Central memory CD4-positive, alpha-beta T cell (primary cell): ENCODE data around the gene XIRP1.

Experiments
- DNase-seq: peaks from one replicate; pipeline ENCODE4 v3.0.0; 2022

The XIRP1 gene

DNA sequence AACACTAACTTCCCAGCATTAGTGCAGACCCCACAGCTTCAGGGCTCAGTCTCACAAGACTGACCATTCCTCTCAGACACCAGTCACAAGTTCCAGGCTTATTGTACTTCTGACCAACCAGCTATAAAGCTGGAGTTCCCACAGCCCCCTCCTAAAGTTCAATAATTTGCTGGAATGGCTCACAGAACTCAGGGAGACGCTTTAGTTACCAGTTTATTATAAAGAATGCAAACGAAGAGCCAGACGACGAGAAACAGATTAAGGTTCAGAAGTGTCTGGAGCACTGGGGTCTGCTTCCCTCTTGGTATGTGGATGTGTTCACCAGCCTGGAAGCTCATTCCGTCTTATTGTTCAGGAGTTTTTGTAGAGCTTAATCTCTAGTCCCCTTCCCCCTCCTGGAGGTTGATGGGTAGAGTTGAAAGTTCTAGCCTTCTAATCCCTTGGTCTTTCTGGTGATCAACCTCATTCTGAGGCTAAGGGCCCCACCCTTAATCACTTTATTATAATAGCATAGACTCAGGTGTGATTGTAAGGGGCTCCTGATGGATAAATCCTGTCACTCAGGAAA, 34.2 kb downstream of the XIRP1 start:
- DNase-seq: no peak

DNA sequence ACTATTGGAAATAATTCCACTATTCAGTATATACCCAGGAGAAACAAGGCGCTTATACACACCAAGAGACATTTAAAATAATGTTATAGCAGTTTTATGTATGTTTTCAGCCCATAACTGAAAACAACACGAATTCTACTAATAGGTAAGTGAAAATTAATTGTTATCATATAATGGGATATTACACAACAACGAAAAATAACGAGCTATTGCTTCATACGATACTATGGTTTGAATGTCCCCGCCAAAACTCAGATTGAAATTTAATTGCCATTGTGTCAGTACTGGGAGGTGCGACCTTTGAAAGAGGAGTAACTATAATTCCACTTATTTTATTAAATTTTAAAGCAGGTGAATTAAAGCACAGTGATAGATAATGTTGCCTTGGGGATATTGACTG, 35.0 kb downstream of the XIRP1 start:
- no peak for DNase-seq

DNA sequence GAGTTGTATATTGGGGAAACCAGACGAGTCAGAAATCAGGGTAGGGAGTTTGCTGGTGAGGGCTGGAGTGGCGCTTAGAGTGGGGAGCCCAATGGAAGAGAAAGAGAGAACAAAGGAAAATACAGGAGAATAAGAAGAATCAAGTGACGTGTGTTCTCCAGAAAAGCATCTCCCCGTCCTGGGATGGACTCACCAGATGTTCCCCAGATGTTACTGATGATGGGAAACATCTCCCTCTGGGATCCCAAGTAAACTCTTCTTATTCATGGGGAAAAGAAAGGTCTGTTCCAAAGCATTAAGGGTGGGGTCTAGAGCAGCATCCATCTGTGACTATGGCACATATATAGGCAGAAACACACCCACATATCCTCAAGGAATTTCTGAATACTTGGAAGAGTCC, 36.0 kb downstream of the XIRP1 start:
- DNase-seq: no peak

DNA sequence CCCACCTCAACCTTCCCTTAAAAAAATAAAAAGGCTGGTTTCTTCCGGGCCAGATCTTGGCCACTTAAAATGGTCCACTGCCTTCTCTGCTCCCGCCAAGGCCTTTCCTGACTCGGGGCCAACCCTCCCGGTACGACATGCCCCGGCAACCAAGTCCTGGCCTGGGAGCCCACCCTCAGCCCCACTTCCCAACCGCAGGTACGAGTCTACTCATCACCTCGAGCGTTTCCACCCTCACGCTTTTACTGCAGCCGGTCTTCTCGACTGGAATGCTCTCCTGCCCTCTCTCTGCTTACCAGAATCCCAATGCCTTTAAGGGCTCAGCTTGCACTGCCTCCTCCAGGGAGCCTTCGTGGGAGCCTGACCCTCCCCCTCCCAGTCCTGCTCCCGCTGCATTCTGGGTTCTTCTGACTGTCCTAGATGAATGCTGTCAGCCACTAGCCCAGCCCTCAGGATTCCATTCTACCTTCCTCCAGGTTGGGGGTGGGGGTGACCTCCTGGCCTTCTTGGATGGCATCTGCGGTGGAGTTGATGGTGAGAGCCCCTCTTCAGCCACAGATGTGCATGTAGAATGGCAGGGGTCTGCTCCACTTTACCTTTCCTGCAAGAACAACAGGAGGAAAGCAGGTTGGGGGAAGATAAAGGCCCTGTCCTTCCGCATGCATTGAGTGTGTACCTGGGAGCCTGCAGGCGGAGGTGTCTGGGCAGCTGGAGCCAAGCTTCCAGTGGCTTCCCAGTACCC, 37.9 kb downstream of the XIRP1 start:
- DNase-seq: no peak

DNA sequence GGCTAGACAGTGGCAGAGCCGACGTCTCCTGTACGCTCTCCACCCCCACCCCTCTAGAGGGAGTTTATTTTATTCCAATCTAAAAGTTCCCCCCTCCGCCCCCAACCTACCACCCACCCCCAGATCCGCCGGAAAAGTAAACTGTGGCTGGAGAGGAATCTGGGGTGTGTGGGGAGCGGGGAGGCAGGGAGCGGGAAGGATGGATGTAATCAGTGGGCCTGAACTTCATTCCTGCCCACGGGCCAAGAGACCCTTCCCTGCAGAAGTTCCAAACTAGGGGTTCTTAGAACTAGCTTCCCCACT, 38.5 kb downstream of the XIRP1 start:
- DNase-seq: no peak

DNA sequence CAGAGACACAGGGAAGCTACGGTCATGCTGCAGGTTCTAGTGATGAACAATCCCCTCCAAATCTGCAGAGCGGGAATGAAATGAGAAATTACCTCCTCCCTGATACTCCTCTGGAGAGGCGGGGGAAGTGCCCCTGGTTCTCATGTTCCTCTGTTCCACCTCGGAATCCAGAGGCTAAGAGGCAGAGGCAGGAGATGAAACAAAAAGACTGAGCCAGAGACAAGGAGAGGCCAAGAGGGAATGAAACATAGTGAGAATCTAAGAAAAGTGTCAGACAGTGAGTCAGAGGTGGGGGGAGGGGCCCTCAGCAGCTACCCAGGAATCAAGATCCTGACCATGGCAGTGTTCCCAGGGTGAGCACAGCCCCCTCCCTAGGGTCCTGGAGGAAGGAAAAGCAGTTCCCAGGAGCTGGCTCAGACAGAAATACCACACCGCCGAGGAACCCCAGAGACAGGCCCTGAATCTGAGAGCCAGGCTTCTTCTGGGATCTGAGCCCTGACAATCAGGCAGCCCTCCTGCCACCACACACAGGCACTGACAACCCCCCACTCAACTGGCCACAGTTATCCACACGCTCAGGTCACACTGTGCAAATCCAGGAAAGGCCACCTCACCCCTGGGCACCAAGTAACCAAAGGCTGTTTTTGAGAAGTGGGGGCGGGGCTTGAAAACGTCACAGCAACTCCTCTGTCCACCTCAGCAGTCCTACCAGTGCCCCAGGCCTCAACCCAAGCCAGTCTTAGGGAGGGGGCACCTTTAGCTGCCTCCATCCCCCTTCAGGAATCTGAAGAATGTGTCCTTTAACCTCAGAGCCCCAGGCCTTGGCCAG, 41.4 kb downstream of the XIRP1 start:
- DNase-seq: peak; percentile 41

DNA sequence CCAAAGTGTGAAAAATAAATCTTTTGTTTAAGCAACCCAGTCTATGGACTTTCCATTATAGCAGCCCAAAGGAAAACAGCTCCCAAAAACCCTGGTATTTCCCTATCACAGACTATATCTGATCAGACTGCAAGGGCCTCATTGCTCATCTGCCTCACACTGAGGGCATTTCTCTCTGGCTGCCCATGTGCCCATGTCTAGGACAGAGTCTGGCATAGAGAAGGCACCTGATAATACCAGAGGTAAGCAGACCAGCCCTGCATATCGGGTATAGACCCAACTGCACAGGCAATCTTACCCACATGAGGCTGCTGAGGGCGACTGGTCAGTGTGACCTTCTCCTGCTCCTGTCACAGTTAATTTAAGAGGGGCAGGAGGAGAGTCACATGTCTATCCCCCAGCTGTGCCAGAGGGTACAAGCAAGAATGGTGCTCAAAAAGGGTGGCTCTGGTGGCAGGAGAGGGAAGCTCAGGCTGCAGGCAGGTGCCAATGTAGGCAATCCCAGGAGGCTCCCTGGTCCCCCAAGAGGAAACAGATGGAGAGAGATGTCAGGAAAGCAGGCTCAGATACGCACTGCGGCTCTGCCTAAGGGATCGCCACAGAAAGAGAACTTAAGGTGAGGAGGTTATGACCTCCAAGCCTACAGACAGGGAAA, 42.1 kb downstream of the XIRP1 start:
- no peak for DNase-seq

DNA sequence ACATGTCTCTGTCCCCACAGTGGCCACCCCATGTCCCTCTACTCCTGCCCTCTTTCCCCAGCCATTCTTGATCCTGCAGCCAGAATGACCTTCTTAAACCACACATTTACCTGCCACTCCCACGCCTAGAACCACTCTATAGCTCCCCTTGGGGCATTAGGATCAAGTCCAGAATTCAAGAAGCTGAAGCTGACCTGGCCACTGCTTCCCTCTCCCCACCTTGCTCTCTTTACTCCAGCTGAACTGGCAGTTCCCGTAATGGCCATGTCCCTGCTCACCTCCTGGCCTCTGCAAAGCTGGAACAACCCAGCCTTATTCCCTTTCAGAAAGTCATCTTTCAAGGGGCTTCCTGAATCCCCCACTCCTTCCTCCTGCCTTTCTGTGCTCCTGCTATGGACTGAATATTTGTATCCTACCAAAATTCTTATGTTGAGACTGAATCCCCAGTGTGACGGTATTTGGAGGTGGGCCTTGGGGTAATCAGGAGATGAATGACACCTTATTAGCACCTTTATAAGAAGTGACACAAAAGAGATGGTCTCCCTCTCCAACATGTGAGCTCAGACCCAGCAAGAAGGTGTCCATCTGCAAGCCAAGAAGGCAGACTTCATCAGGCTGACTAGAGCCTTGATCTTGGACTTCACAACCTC, 42.8 kb downstream of the XIRP1 start:
- DNase-seq: no peak

DNA sequence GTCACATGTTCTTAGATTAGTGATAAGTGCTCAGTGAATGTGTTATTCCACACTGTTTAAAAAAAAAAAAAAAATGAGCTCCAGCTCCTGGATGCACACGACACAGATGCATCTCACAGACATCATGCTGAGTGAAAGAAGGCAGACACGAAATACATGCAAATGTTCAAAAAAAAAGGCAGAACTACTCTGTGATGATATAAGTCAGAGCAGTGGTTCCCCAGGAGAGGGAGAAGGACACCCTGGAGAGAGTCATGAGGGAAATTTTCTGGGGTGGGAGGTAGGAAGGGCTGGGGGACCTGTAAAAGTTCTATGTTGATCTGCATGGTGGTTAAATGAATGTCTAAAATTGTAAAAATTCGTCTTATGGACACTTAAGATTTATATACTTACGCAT, 43.3 kb downstream of the XIRP1 start:
- DNase-seq: peak; percentile 15

DNA sequence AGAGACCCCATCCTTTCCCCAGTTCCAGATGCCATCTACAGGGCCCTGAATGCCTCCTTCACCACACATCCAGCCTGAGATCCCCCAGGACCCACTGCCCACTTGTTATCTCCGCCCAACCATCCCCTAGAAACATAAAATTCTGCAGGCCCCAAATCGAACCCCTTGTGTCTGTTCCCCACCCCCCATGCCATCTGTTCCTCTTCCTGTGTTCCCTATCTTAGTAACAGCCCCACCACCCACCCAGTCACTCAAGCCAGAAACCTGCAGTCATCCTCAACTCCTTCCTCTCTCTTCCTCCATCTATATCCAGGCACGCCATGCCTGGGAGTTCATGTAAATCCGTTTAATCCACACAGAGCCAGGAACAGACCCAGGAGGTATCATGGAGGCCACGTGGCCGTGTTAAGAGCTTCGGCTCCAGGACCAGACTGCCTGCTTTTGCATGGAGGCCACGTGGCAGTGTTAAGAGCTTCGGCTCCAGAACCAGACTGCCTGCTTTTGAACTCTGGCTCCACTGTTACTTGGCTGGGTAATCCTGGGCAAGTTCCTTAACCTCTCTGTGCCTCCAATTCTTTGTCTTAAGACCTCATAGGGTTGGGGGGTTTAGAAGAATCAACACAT, 43.8 kb downstream of the XIRP1 start:
- DNase-seq: no peak

DNA sequence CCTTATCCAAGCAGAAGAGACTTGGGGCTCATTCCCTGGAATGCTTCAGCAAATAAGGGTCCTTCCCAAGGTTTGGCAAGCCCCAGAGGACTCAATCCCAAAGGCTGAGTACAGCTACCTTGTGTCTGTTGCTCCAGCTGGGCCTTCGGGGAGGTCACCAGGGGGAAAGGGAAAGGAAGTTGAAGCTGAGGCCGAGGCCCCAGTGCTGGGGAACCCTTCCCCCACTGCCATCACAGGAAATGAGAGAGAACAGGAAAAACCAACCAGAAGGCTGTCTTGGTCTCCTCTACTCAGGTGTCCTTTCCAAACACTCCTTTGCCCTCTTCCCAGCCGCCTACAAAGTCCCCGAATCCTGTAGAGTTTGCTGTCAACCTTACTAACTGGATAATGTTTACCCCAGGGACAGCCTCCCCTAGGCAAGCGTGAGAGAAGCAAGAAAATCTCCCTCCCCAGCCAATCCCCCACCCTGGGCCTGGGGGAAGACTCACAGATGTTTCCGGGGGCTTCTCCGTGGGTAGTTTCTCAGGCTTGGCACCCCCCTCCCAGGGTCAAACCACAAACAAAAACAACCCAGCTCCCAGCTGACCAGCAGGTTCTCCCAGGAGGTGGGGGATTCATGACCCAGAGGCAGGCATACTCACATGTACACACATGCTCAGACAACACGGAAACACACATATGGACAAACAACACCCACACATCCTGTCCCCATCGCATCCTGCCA, 44.5 kb downstream of the XIRP1 start:
- DNase-seq: peak; percentile 52

DNA sequence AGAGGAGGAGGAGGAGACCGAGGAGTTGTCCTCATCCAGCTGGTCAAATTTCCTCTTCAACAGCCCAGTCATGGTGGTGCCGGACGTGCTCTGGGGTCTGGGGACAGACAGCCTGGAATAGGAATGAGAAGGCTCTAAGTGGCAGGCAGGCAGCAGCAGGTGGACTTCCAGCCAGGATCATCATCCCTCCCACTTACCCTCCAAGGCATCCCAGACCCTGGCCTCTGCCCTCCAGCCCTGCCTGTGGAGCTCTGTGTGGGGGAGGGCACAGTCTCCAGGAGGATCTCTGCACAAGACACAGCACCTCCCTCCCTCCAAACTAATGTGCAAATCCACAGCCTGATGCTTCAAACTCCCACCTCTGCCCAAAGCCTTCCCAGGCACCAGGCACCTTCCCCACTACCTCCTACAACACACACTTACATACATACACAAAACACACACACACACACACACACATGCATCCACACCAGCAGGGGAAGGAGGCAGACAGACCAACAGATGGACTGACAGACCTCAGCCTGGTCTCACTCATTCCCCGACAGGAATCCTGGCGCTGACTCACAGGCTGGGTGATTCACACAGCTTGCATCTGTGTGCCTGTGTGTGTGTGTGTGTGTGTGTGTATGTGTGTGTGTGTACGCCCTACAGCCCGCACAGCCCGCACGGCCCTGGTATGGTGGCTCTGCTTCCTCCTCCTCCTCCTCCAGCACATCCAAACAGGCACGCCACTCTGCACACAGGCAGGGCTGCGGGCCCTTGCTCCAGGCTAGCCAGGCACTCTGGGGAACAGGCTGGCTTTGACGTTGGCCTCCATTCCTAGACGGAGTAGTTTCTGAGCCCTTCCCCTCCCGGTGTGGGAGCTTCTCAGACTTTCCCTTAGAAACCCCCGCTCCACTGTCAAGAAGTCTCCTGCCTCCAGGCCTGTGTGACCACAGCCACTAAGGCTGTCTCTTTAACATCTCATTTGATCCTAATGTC, 45.5 kb downstream of the XIRP1 start:
- DNase-seq: peak; percentile 48

DNA sequence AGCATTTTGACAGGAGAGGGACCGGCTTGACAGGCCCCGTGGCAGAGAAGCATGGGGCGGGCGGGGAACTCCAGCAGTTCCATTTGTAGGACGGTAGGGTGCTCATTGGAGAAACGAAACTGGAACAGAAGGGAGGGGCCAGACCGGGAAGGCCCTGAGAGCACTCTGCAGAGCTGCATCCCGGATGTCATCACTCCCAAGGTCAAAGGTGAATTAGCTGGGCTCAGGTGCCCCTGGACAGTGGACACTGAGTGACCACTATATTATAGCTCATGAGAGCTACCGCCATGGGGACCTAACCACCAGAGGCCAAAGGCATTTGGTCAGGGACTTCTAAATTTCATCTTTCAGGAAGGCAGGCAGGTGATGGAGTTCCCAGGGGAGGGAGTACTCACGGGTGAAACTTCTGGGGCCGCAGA, 46.3 kb downstream of the XIRP1 start:
- DNase-seq: no peak

DNA sequence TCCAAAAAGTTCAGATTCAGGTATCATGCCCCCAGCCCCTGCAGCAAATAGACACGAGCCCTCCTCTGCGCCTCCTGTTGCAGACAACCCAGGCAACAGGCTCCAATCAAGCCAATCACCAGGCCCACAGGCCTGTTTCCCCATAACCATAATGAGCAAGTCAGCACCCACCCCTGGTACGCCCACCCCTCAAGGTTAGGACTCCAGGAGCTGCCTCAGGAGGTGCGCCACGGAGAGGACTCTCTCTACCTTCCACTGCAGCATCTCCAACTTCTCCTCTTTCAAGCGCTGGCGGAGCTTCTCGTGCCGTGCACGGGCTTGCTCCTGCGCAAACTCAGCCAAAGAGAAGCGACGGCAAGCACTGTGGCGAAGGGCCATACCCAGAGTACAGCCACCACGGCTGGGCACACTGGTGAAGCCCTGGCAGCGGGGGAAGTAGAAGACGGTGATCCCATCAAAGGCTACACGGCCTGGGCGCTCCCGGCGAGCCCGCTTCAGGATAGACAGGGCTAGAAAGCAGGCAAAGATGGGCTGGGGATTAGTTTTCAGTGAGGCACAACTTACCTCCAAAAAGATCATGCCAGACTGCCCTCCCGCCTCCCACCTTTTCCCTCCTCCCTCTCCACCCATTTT, 47.5 kb downstream of the XIRP1 start:
- DNase-seq: no peak

DNA sequence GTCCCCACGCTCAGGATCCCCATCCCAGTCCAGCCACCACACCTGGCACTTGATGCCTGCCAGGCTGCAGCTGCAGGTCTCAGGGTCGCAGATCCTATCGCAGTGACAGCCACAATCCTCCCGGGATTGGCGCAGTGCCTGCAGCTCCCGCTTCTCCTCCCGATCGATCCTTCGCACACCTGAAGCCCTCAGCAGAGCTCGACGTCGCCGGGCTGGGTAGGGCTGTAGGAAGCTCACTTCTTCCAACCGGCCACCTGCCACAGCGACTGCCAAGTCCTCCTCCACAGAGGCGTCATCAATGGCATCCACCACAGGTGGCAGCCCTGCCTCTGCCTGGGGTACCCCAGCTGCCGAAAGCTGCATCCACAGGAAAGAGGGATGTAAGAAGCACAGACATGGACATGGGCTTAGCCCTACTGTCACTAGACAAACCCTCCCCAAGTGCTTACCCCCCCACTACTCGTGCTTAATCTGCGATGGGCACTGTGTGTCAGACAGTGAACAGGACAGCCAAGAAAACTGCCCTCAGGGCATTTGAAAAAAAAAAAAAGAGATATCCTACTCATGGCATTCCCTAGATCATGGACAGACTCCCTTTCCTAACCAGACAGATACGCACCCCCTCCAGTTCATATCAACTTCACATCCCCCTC, 48.2 kb downstream of the XIRP1 start:
- DNase-seq: no peak

DNA sequence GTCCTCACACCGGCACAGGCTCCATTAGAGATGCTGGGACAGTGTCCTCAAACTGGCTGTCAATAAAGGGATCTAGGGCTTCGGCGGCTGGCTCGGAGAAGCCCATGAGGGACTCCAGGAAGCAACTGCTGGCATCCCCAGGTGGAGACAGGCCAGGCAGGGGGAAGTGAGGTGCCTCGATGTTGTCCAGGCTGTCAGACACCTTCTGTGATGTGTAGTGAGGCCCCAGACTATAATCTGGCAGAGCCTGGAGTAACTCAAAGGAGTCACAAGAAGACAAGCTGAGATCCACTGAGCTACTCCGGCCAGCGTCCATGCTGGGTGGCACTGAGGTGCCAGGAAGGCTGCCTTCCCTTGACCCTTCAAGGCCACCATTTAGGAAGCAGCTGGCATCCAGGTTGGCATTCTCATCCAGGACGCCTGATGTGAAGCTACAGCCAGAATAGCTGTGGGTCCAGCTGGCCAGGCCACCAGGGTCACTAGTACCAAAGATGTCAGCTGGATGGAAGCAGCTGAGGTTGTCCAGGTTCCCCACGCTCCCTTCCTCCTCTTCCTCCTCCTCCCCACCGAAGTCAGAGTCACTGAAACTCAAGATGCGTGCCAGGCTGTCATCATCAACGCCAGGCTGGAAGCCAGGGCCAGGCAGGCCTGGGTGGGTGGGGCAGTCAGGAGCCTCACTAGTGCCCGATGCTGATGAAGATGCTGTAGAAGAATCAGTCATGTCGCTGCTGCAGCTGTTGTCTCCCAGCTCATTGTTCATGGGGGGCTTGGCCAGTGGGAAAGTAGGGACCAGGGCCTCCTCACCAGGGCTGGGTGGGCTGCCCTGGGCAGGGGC, 49.1 kb downstream of the XIRP1 start:
- DNase-seq: no peak

DNA sequence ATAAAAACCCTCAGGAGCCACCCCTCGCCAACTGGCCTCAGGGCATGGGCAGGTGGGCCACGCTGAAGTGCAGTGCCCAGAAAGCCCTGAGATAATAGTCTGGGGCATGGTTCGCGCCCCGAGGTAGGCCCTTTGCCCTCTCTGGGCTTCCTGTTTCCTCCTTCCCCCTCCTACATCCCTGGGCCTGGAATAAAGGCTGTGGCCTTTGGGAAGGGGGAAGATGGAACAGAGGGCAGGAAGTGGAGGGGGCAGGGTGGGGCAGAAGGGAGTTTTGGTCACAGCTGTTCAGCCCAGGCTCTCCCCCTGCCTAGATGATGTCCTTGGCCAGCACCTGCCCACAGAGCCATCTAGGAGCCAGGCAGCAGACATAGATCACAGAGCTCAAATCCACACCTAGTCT, 50.3 kb downstream of the XIRP1 start:
- DNase-seq: no peak

DNA sequence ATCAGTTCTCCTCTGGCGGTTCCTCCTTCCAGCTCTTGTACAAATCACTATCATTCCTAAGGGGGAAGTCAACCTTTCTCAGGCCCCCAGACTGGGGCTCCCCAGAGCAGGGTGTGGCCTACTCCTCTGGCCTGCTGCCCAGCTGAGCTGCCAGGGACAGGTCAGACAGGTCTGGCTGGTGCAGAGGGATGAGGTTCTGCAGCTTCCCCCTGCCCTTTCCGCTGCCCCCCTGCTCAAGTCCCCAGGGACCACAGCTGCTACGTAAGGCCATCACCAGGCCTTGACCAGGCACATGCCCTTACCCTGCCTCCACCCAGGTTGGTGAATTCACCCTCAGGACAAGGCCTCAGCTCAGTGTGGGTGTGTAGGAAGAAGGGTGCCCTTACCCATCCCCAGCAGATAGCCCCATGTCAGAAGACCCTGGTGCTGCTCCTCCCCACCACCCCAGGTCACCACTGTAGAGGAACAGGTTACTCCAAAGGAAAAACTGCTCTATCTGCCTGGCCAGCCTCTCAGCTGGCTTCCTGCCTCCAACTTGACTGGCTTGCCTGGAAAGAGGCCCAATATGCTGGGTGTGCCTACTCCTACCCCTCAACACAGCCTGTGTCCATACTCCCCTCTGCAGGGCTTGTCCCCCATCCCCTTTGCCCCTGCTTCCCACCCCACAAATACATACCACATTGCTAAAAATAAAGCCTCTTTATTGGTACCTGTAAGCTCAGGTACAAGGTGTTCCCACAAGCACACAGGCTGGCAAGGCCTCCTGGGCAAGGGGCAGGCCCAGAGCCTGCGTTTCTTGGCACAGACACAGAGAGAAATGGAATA, 51.0 kb downstream of the XIRP1 start:
- peak; percentile 16 for DNase-seq
